C4-2B (cell line): ENCODE data around the gene ICA1.

Experiments used
- ZFX ChIP-seq: fragments of 450-650 bp; IDR thresholded peaks from 2 replicates; pipeline ENCODE4 v1.6.1; 2017
- TF ChIP-seq, protein P1 (sequence below): fragments of 450-650 bp; conservative IDR thresholded peaks from 2 replicates; pipeline ENCODE4 v1.5.1; 2017; ENCODE audit warnings: mild to moderate bottlenecking

DNA sequence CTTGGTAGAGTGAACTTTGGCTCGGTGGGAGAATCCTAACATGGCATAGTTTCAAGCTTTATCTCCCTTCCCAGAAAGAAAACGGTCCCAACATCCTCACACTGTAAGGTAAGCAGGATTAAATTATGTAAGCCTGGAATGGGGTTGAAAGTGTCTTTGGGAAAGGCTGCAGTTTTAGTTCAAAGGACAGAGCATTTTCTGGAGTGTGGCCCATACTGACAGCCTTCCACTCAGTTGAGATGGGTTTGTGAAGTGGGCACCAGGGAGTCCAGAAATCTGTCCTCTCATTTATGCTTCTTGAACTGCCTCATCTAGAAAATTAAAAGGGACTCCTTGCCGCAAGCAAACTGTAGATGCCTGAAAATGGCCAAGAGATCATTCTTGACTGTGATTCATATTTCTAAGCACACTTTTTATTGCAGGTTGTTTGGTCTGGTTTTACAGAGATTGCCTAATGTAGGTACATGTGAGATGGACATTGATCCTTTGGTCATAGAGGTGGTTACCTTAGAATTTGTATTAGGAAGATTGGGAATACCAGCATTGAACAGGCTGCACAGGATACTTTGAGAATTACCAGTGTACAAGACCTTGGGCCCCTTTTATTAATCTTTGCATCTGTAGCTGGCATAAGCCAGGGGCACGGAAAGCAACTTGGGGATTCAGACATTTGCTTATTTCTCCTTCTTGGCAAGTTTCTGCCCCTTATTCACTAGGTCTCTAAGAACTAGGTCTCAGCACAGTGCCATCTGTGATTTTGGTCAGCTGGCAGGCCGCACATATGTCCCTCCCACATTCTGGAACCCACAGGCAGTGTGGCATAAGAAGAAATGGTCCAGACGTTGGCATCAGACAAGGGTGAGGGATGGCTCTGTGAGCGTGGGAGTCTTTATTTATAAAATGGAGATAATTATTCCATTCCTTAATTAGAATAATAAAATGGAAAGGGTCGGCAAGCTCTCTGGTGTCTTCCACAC lies 167.5 kb downstream of the ICA1 start:
- TF ChIP-seq, protein P1, sequence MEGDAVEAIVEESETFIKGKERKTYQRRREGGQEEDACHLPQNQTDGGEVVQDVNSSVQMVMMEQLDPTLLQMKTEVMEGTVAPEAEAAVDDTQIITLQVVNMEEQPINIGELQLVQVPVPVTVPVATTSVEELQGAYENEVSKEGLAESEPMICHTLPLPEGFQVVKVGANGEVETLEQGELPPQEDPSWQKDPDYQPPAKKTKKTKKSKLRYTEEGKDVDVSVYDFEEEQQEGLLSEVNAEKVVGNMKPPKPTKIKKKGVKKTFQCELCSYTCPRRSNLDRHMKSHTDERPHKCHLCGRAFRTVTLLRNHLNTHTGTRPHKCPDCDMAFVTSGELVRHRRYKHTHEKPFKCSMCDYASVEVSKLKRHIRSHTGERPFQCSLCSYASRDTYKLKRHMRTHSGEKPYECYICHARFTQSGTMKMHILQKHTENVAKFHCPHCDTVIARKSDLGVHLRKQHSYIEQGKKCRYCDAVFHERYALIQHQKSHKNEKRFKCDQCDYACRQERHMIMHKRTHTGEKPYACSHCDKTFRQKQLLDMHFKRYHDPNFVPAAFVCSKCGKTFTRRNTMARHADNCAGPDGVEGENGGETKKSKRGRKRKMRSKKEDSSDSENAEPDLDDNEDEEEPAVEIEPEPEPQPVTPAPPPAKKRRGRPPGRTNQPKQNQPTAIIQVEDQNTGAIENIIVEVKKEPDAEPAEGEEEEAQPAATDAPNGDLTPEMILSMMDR, result no peak
- no peak for TF ChIP-seq ZFX
